Progenitor cell of endocrine pancreas (in vitro differentiated cells): ENCODE measurements around the gene ABCA3. TPM values are rescaled to one million over a fixed set of nuclear protein-coding genes. Genes with fewer than 3 reads are reported as not detected.

Experiments
- DNase-seq: peaks from one replicate; pipeline ENCODE4 v3.0.0; 2021; ENCODE audit warnings: low spot score; ENCODE audit not compliant: unreplicated experiment
- H3K27ac Mint-ChIP-seq: 2 replicates; pipeline ENCODE4 v1.8.0; 2021; ENCODE audit warnings: mild to moderate bottlenecking, moderate library complexity, mixed read lengths
- H3K27me3 Mint-ChIP-seq: 2 replicates; pipeline ENCODE4 v1.8.0; 2021; ENCODE audit warnings: mixed read lengths
- H3K36me3 Mint-ChIP-seq: 2 replicates; pipeline ENCODE4 v1.8.0; 2022; ENCODE audit warnings: mixed read lengths; ENCODE audit not compliant: insufficient read depth
- H3K4me1 Mint-ChIP-seq: 2 replicates; pipeline ENCODE4 v1.8.0; 2021; ENCODE audit warnings: low read depth, mixed read lengths
- H3K4me3 Mint-ChIP-seq: 2 replicates; pipeline ENCODE4 v1.8.0; 2021; ENCODE audit warnings: low read depth, mild to moderate bottlenecking, moderate library complexity, mixed read lengths
- H3K9me3 Mint-ChIP-seq: 2 replicates; pipeline ENCODE4 v1.8.0; 2021; ENCODE audit warnings: low read depth, mixed read lengths
- CTCF ChIP-seq: fragments of 200-600 bp; sonication (generic); IDR thresholded peaks from one replicate; pipeline ENCODE4 v1.5.0; 2021; ENCODE audit warnings: antibody characterized with exemption, mild to moderate bottlenecking; ENCODE audit not compliant: unreplicated experiment
- total RNA-seq: library from RNA; stranded (reverse); gene quantifications from 2 replicates; pipeline ENCODE4 v1.2.1, GENCODE V29; 2021

ABCA3 gene
- total RNA-seq, 1 donor from 2014 or later, result 6.9 TPM

GRCh38 chr16:2385190-2385836, 44.8 kb upstream of the ABCA3 start:
- no peak for DNase-seq
- Mint-ChIP-seq H3K9me3 (peaks cover 16% of the 10 kb centered on the region), H3K4me1 (peaks cover 7% of the 10 kb centered on the region), H3K27ac (no peak overlapping the region), H3K4me3 (no peak overlapping the region), H3K36me3 (peaks cover 1% of the 10 kb centered on the region), H3K27me3 (no peaks in the 10 kb centered on the region)
- TF ChIP-seq CTCF, result no peak

DNA sequence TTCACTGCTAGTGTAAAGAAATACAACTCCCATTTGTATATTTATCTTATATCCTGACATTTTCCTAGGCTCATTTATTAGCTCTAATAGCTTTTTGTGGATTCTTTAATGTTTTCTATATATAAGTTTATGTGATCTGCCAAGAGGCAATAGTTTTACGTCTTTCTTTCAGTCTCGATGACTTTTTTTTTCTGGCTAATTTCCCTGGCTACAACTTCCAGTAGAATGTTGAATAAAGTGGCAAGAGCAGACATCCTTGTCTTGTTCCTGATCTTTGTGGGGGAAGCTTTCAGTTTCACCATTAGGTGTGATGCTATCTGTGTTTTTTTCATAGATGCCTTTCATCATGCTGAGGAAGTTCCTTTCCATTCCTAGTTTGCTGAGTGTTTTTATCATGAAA, 43.9 kb upstream of the ABCA3 start:
- H3K36me3 Mint-ChIP-seq, result peaks cover 1% of the 10 kb centered on the region
- no peak overlapping the region for H3K4me3 Mint-ChIP-seq
- TF ChIP-seq CTCF, result no peak
- H3K9me3 Mint-ChIP-seq, result peaks cover 16% of the 10 kb centered on the region
- no peak for DNase-seq
- peaks cover 7% of the 10 kb centered on the region for H3K4me1 Mint-ChIP-seq
- peaks cover under 1% of the 10 kb centered on the region for H3K27me3 Mint-ChIP-seq
- no peak overlapping the region for H3K27ac Mint-ChIP-seq

DNA sequence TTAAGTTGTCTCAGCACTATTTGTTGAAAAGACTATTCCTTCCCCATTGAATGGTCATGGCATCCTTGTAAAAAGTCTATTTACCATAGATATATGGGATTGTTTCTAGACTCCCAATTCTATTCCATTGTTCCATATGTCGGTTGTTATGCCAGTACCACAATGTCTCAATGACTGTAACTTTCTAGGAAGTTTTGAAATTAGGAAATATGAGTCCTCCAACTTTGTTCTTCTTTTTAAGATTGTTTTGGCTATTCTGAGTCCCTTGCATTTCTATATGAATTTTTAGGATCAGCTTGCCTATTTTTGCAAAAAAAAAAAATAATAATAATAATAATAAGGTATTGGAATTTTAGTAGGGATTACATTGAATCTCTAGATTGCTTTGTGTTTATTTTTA, 43.0 kb upstream of the ABCA3 start:
- Mint-ChIP-seq H3K36me3 (peaks cover 1% of the 10 kb centered on the region), H3K27me3 (peaks cover 3% of the 10 kb centered on the region), H3K9me3 (peaks cover 11% of the 10 kb centered on the region), H3K4me3 (no peak overlapping the region), H3K4me1 (peaks cover 7% of the 10 kb centered on the region), H3K27ac (no peak overlapping the region)
- TF ChIP-seq CTCF, result no peak
- no peak for DNase-seq

- DNase-seq, result no peak
- Mint-ChIP-seq H3K27me3 (peaks cover 20% of the 10 kb centered on the region), H3K9me3 (no peaks in the 10 kb centered on the region), H3K36me3 (no peaks in the 10 kb centered on the region), H3K4me1 (no peaks in the 10 kb centered on the region), H3K27ac (no peak overlapping the region), H3K4me3 (no peak overlapping the region)
- no peak for TF ChIP-seq CTCF
Observed at GRCh38 chr16:2374644-2375043, 34.1 kb upstream of the ABCA3 start.

- H3K9me3 Mint-ChIP-seq, result no peaks in the 10 kb centered on the region
- H3K27ac Mint-ChIP-seq, result no peak overlapping the region
- no peaks in the 10 kb centered on the region for H3K4me1 Mint-ChIP-seq
- TF ChIP-seq CTCF, result no peak
- no peaks in the 10 kb centered on the region for H3K36me3 Mint-ChIP-seq
- DNase-seq, result no peak
- peaks cover 22% of the 10 kb centered on the region for H3K27me3 Mint-ChIP-seq
- H3K4me3 Mint-ChIP-seq, result no peak overlapping the region
Observed at GRCh38 chr16:2373176-2373575, 32.6 kb upstream of the ABCA3 start.
